HepG2 (cell line): ENCODE results near the gene STEAP1. TPM values are rescaled to one million over a fixed set of nuclear protein-coding genes. Genes with fewer than 3 reads are reported as not detected.

Experiments
- BRD4 ChIP-seq: sonication (generic); formaldehyde crosslinking; IDR thresholded peaks from 2 replicates; pipeline ENCODE4 v1.4.0; 2020; ENCODE audit warnings: missing genetic modification reagents
- CBFB ChIP-seq: sonication (generic); formaldehyde crosslinking; IDR thresholded peaks from 2 replicates; pipeline ENCODE4 v1.4.0; 2020; ENCODE audit warnings: missing genetic modification reagents
- CBX2 ChIP-seq, 2 experiments: fragments of 200-600 bp in 1 of 2; sonication (generic); formaldehyde crosslinking in 1 of 2; IDR thresholded peaks; 2 replicates each; pipeline versions ENCODE4 v1.7.0 to v1.8.1; 2018 to 2022; ENCODE audit warnings: low read depth in 2 of 2, low read length in 1 of 2, mild to moderate bottlenecking in 1 of 2, missing genetic modification reagents in 1 of 2
- CCDC6 ChIP-seq: sonication (generic); formaldehyde crosslinking; IDR thresholded peaks from 2 replicates; pipeline ENCODE4 v1.8.1; 2022; ENCODE audit warnings: mild to moderate bottlenecking, missing genetic modification reagents, moderate library complexity
- DR1 ChIP-seq: sonication (generic); formaldehyde crosslinking; IDR thresholded peaks from 2 replicates; pipeline ENCODE4 v1.8.0; 2021; ENCODE audit warnings: mild to moderate bottlenecking, missing genetic modification reagents, inconsistent platforms
- E2F5 ChIP-seq: sonication (generic); formaldehyde crosslinking; conservative IDR thresholded peaks from 2 replicates; pipeline ENCODE4 v1.4.0; 2020; ENCODE audit warnings: missing genetic modification reagents
- EED ChIP-seq: sonication (generic); formaldehyde crosslinking; IDR thresholded peaks from 2 replicates; pipeline ENCODE4 v1.5.0; 2020; ENCODE audit warnings: mild to moderate bottlenecking, missing genetic modification reagents
- FOXK1 ChIP-seq: sonication (generic); formaldehyde crosslinking; IDR thresholded peaks from 2 replicates; pipeline ENCODE4 v1.4.0; 2020; ENCODE audit warnings: low read depth, missing genetic modification reagents, borderline replicate concordance
- GABPB1 ChIP-seq: IDR thresholded peaks from 2 replicates; pipeline ENCODE4 v1.6.1; 2016; ENCODE audit warnings: mild to moderate bottlenecking, missing genetic modification reagents, moderate library complexity, missing compliant biosample characterization
- GTF2F1 ChIP-seq: fragments of 150-350 bp; IDR thresholded peaks from 2 replicates; pipeline ENCODE4 v1.6.1; 2014; ENCODE audit warnings: low read length
- HOXA9 ChIP-seq: sonication (generic); formaldehyde crosslinking; IDR thresholded peaks from 2 replicates; pipeline ENCODE4 v1.8.1; 2022; ENCODE audit warnings: missing genetic modification reagents, mild to moderate bottlenecking, moderate library complexity, borderline replicate concordance
- PRPF4 ChIP-seq: fragments of 200-400 bp; formaldehyde crosslinking; IDR thresholded peaks from 2 replicates; pipeline ENCODE4 v1.6.1; 2016; ENCODE audit warnings: low read length, low read depth; ENCODE audit not compliant: poor library complexity, severe bottlenecking
- SIN3B ChIP-seq: fragments of 150-350 bp; IDR thresholded peaks from 2 replicates; pipeline ENCODE4 v1.6.1; 2014; ENCODE audit warnings: low read length
- SMARCE1 ChIP-seq: fragments of 450-650 bp; IDR thresholded peaks from 2 replicates; pipeline ENCODE4 v1.6.1; 2017; ENCODE audit warnings: borderline replicate concordance
- STAT5B ChIP-seq: sonication (generic); formaldehyde crosslinking; IDR thresholded peaks from 2 replicates; pipeline ENCODE4 v1.4.0; 2020; ENCODE audit warnings: missing genetic modification reagents
- SUZ12 ChIP-seq: fragments of 150-350 bp; IDR thresholded peaks from 2 replicates; pipeline ENCODE4 v1.6.1; 2014; ENCODE audit warnings: low read depth, low read length
- THAP11 ChIP-seq: IDR thresholded peaks from 2 replicates; pipeline ENCODE4 v1.6.1; 2016; ENCODE audit warnings: missing biosample characterization, missing genetic modification reagents
- ZBTB46 ChIP-seq: sonication (generic); formaldehyde crosslinking; IDR thresholded peaks from 2 replicates; pipeline ENCODE4 v1.4.0; 2020; ENCODE audit warnings: mild to moderate bottlenecking, missing genetic modification reagents, borderline replicate concordance
- ZNF292 ChIP-seq: sonication (generic); formaldehyde crosslinking; IDR thresholded peaks from 2 replicates; pipeline ENCODE4 v1.8.1; 2022; ENCODE audit warnings: mild to moderate bottlenecking, low read depth, missing genetic modification reagents, borderline replicate concordance
- polyA plus RNA-seq, 8 experiments: library from polyadenylated mRNA; depleted of rRNA in 3 of 8; stranded (reverse) in 7 of 8; unstranded in 1 of 8; fragments of >200 nt; fragmentation: Illumina TruSeq in 4 of 8; extraction: Trizol in 4 of 8; gene quantifications; 2 replicates each; pipeline versions ENCODE4 v1.2.1 to v1.2.3, GENCODE V29; 2011 to 2016; ENCODE audit warnings: low read depth in 4 of 8, missing spikeins in 1 of 8, mixed read lengths in 1 of 8; ENCODE audit not compliant: insufficient read depth in 1 of 8
- total RNA-seq, 5 experiments: library from RNA; depleted of rRNA; stranded (reverse); fragments of >200 nt; fragmentation: Illumina TruSeq; extraction: Trizol; gene quantifications; 2 replicates each; pipeline ENCODE4 v1.2.3, GENCODE V29; 2016; ENCODE audit warnings: low read depth in 1 of 5
- TF ChIP-seq, protein P1 (sequence below): sonication (generic); formaldehyde crosslinking; IDR thresholded peaks from 2 replicates; pipeline ENCODE4 v1.9.0; 2021; ENCODE audit warnings: missing genetic modification reagents, mild to moderate bottlenecking, borderline replicate concordance
- TF ChIP-seq, protein P2 (sequence below): sonication (generic); formaldehyde crosslinking; IDR thresholded peaks from 2 replicates; pipeline ENCODE4 v1.4.0; 2020; ENCODE audit warnings: missing genetic modification reagents
- TF ChIP-seq, protein P3 (sequence below): sonication (generic); formaldehyde crosslinking; IDR thresholded peaks from 2 replicates; pipeline ENCODE4 v1.4.0; 2020; ENCODE audit warnings: mild to moderate bottlenecking, missing genetic modification reagents

Gene STEAP1
- total and polyA plus RNA-seq, 2 of the 13 experiments (the other 11 are each of a cell fraction or from before 2014, with no cell fraction given), result 23.2 to 24.2 TPM

DNA sequence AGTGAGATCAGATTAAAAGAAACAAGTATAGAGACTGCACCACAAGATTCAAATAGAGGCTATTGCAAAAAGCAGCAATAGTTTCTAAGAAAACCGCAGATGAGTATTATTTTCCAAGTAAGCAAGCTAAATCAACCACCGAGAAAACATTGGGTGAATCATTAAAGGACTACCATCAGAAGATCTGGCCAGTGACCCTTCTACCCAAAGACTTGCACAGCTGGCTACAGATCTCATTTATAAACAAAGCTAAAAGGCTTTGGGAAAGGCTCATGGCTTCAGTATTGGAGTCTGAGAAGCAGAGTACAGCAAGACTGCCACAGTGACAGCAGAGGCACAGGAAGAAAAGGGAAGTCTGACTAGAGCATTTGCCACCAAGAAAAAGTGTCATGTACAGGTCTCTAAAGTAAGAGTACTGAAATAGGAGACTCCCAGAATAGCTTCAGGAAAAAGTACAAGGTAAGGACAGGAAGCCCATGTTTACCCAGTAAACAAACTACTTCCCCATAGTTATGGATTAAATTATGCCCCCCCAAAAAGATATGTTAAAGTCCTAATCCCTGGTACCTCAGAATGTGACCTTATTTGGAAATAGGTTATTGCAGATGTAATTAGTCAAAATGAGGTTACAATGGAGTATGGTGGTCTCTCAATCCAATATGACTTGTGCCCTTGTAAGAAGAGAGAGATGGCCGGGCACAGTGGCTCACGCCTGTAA, 19.0 kb downstream of the STEAP1 start (continued):
- TF ChIP-seq PRPF4 (no peak), STAT5B (no peak), BRD4 (CRISPR knock-in tag) (no peak), CCDC6 (0 out of 2 replicates have a peak, but pooled peaks have one; percentile 44), FOXK1 (CRISPR knock-in tag) (no peak), ZNF292 (CRISPR knock-in tag) (peak; percentile 57; the same call in 1 of the 2 replicates), DR1 (CRISPR knock-in tag) (no peak), ZBTB46 (CRISPR knock-in tag) (no peak), SIN3B (no peak), SMARCE1 (no peak), THAP11 (CRISPR knock-in tag) (0 out of 2 replicates have a peak, but pooled peaks have one; percentile 23), EED (CRISPR knock-in tag) (no peak), GTF2F1 (no peak), GABPB1 (no peak), SUZ12 (no peak), CBX2 (IDR thresholded peaks at IDR 0.05; ENCODE audit: low read depth, low read length) (no peak), CBX2 (CRISPR knock-in tag; IDR thresholded peaks at IDR 0.05; ENCODE audit: low read depth) (no peak), HOXA9 (CRISPR knock-in tag) (no peak), E2F5 (CRISPR knock-in tag) (no peak), CBFB (CRISPR knock-in tag) (peak; percentile 82)
- TF ChIP-seq, protein P1, sequence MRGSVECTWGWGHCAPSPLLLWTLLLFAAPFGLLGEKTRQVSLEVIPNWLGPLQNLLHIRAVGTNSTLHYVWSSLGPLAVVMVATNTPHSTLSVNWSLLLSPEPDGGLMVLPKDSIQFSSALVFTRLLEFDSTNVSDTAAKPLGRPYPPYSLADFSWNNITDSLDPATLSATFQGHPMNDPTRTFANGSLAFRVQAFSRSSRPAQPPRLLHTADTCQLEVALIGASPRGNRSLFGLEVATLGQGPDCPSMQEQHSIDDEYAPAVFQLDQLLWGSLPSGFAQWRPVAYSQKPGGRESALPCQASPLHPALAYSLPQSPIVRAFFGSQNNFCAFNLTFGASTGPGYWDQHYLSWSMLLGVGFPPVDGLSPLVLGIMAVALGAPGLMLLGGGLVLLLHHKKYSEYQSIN (CRISPR knock-in tag), result no peak
- TF ChIP-seq, protein P2, sequence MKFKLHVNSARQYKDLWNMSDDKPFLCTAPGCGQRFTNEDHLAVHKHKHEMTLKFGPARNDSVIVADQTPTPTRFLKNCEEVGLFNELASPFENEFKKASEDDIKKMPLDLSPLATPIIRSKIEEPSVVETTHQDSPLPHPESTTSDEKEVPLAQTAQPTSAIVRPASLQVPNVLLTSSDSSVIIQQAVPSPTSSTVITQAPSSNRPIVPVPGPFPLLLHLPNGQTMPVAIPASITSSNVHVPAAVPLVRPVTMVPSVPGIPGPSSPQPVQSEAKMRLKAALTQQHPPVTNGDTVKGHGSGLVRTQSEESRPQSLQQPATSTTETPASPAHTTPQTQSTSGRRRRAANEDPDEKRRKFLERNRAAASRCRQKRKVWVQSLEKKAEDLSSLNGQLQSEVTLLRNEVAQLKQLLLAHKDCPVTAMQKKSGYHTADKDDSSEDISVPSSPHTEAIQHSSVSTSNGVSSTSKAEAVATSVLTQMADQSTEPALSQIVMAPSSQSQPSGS (CRISPR knock-in tag), result no peak; the same call in 1 of the 2 replicates
- TF ChIP-seq, protein P3, sequence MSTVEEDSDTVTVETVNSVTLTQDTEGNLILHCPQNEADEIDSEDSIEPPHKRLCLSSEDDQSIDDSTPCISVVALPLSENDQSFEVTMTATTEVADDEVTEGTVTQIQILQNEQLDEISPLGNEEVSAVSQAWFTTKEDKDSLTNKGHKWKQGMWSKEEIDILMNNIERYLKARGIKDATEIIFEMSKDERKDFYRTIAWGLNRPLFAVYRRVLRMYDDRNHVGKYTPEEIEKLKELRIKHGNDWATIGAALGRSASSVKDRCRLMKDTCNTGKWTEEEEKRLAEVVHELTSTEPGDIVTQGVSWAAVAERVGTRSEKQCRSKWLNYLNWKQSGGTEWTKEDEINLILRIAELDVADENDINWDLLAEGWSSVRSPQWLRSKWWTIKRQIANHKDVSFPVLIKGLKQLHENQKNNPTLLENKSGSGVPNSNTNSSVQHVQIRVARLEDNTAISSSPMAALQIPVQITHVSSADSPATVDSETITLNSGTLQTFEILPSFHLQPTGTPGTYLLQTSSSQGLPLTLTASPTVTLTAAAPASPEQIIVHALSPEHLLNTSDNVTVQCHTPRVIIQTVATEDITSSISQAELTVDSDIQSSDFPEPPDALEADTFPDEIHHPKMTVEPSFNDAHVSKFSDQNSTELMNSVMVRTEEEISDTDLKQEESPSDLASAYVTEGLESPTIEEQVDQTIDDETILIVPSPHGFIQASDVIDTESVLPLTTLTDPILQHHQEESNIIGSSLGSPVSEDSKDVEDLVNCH (CRISPR knock-in tag), result no peak
